A549 (cell line): ENCODE measurements around the gene TRIM71. TPM values are rescaled to one million over a fixed set of nuclear protein-coding genes. Genes with fewer than 3 reads are reported as not detected.

ENCODE experiments used
- ATAC-seq, 2 experiments: fragments of 200-7000 bp in 1 of 2; fragments of >200 bp in 1 of 2; cut with Nextera tagmentation in 1 of 2; cut with Tn5 transposase in 1 of 2; 3 replicates each; pipeline versions ENCODE4 v1.8.0 to v1.9.1; 2018 to 2020; ENCODE audit warnings: mild to moderate bottlenecking in 1 of 2, moderate library complexity in 1 of 2
- CTCF ChIA-PET: fragments of 300-600 bp; sonication (Branson Sonifier 250); formaldehyde crosslinking; extraction: SDS; loops from one replicate; lab custom pipeline; 2021; ENCODE audit warnings: antibody characterized with exemption, inconsistent platforms; lab: Yijun Ruan, JAX
- POLR2A ChIA-PET: fragments of 350-600 bp; formaldehyde crosslinking; extraction: SDS; loops from one replicate; lab custom pipeline; 2021; ENCODE audit warnings: antibody characterized with exemption, inconsistent platforms; lab: Yijun Ruan, JAX
- DNase-seq, 2 experiments: peaks; one replicate each; pipeline versions ENCODE4 v3.0.0 to v3.0.0-alpha.2; 2011 to 2016; ENCODE audit warnings: low read depth in 1 of 2, low spot score in 1 of 2
- FAIRE-seq: peaks from 2 replicates; lab custom pipeline; 2011; peaks lifted over from hg19 to GRCh38; lab: Jason Lieb, UNC
- H3K27ac ChIP-seq, 2 experiments: fragments of >200 bp; sonication (Bioruptor Twin); formaldehyde crosslinking; 3 replicates each; pipeline ENCODE4 v1.5.1; 2016 to 2017
- H3K4me1 ChIP-seq: fragments of >200 bp; sonication (Bioruptor Twin); formaldehyde crosslinking; 3 replicates; pipeline ENCODE4 v1.6.1; 2016
- H3K4me2 ChIP-seq: fragments of >200 bp; sonication (Bioruptor Twin); formaldehyde crosslinking; 3 replicates; pipeline ENCODE4 v1.6.1; 2016
- H3K4me3 ChIP-seq: fragments of >200 bp; sonication (Bioruptor Twin); formaldehyde crosslinking; 3 replicates; pipeline ENCODE4 v1.5.1; 2016
- H3K9me3 ChIP-seq: fragments of >200 bp; sonication (Bioruptor Twin); formaldehyde crosslinking; 3 replicates; pipeline ENCODE4 v1.6.1; 2016
- CBX8 ChIP-seq: fragments of 200-600 bp; sonication (generic); IDR thresholded peaks from 2 replicates; pipeline ENCODE4 v1.6.1; 2016
- CHD2 ChIP-seq: fragments of 150-350 bp; IDR thresholded peaks from 2 replicates; pipeline ENCODE4 v1.6.1; 2014; ENCODE audit warnings: low read length; ENCODE audit not compliant: partially characterized antibody
- EHF ChIP-seq: fragments of 250-450 bp; sonication (Bioruptor Pico); IDR thresholded peaks from 2 replicates; pipeline ENCODE4 v1.5.0; 2020; ENCODE audit warnings: mild to moderate bottlenecking
- ELK1 ChIP-seq: fragments of 150-350 bp; IDR thresholded peaks from 2 replicates; pipeline ENCODE4 v1.6.1; 2014; ENCODE audit warnings: low read depth, mild to moderate bottlenecking, low read length
- EP300 ChIP-seq, 2 experiments: fragments of >200 bp; sonication (Bioruptor Twin); formaldehyde crosslinking; IDR thresholded peaks; 2 replicates in 1 of 2; 3 replicates in 1 of 2; pipeline ENCODE4 v1.6.1; 2016 to 2017
- FOSL2 ChIP-seq, 2 experiments: fragments of 450-650 bp in 1 of 2; fragments of >200 bp in 1 of 2; sonication (Bioruptor Twin) in 1 of 2; formaldehyde crosslinking; IDR thresholded peaks; 2 replicates each; pipeline versions ENCODE4 v1.5.0 to v1.6.1; 2016 to 2020; ENCODE audit warnings: mild to moderate bottlenecking in 1 of 2, moderate library complexity in 1 of 2
- FOXS1 ChIP-seq: fragments of 250-450 bp; sonication (Bioruptor Pico); IDR thresholded peaks from 2 replicates; pipeline ENCODE4 v1.5.0; 2020; ENCODE audit warnings: mild to moderate bottlenecking, moderate library complexity
- GATA3 ChIP-seq: IDR thresholded peaks from 2 replicates; pipeline ENCODE4 v1.6.1; 2012; ENCODE audit warnings: borderline replicate concordance
- HES2 ChIP-seq: fragments of >200 bp; sonication (Bioruptor Twin); formaldehyde crosslinking; IDR thresholded peaks from 2 replicates; pipeline ENCODE4 v1.6.1; 2016
- HEYL ChIP-seq: fragments of 250-450 bp; sonication (Bioruptor Pico); IDR thresholded peaks from 2 replicates; pipeline ENCODE4 v1.8.0; 2021; ENCODE audit warnings: mild to moderate bottlenecking, moderate library complexity
- HOXB13 ChIP-seq: fragments of 250-450 bp; sonication (Bioruptor Pico); IDR thresholded peaks from 2 replicates; pipeline ENCODE4 v1.5.0; 2020; ENCODE audit warnings: low read depth, mild to moderate bottlenecking, moderate library complexity
- JUN ChIP-seq, 2 experiments: fragments of >200 bp; sonication (Bioruptor Twin); formaldehyde crosslinking; IDR thresholded peaks; 2 replicates in 1 of 2; 3 replicates in 1 of 2; pipeline ENCODE4 v1.6.1; 2016 to 2017
- MAFK ChIP-seq: fragments of 450-650 bp; IDR thresholded peaks from 2 replicates; pipeline ENCODE4 v1.6.1; 2014; ENCODE audit not compliant: partially characterized antibody
- MAX ChIP-seq: IDR thresholded peaks from 2 replicates; pipeline ENCODE4 v1.6.1; 2012
- NFE2L2 ChIP-seq: fragments of 150-350 bp; conservative IDR thresholded peaks from 2 replicates; pipeline ENCODE4 v1.6.1; 2014; ENCODE audit warnings: low read length
- NPAS2 ChIP-seq: fragments of 250-450 bp; sonication (Bioruptor Pico); IDR thresholded peaks from 2 replicates; pipeline ENCODE4 v1.8.0; 2022; ENCODE audit warnings: mild to moderate bottlenecking, moderate library complexity, borderline replicate concordance
- PHF8 ChIP-seq: fragments of 200-600 bp; sonication (generic); IDR thresholded peaks from 2 replicates; pipeline ENCODE4 v1.6.1; 2016; ENCODE audit warnings: low read depth, mild to moderate bottlenecking, antibody characterized with exemption, moderate library complexity, borderline replicate concordance
- POLR2A ChIP-seq: IDR thresholded peaks from 2 replicates; pipeline ENCODE4 v1.6.1; 2012; ENCODE audit warnings: mild to moderate bottlenecking, low read length
- POLR2AphosphoS2 ChIP-seq: conservative IDR thresholded peaks from 2 replicates; pipeline ENCODE4 v1.6.1; 2012; ENCODE audit warnings: low read length, improper control_type of control experiment, inconsistent platforms
- RAD21 ChIP-seq, 2 experiments: fragments of >200 bp in 1 of 2; sonication (Bioruptor Twin) in 1 of 2; formaldehyde crosslinking in 1 of 2; IDR thresholded peaks in 1 of 2; conservative IDR thresholded peaks in 1 of 2; 2 replicates in 1 of 2; 3 replicates in 1 of 2; pipeline ENCODE4 v1.6.1; 2012 to 2018; ENCODE audit warnings: inconsistent platforms in 1 of 2
- RFX5 ChIP-seq: fragments of 450-650 bp; IDR thresholded peaks from 2 replicates; pipeline ENCODE4 v1.7.1; 2014; ENCODE audit warnings: antibody characterized with exemption, mild to moderate bottlenecking, moderate library complexity
- SREBF2 ChIP-seq: fragments of 450-650 bp; IDR thresholded peaks from 2 replicates; pipeline ENCODE4 v1.6.1; 2014; ENCODE audit warnings: mild to moderate bottlenecking, moderate library complexity
- TFCP2L1 ChIP-seq: fragments of 250-450 bp; sonication (Bioruptor Pico); IDR thresholded peaks from 2 replicates; pipeline ENCODE4 v1.5.0; 2021; ENCODE audit warnings: mild to moderate bottlenecking
- ZFP36 ChIP-seq: fragments of 450-650 bp; IDR thresholded peaks from 2 replicates; pipeline ENCODE4 v1.6.1; 2014; ENCODE audit warnings: borderline replicate concordance; ENCODE audit not compliant: partially characterized antibody
- ZSCAN20 ChIP-seq: fragments of 250-450 bp; sonication (Bioruptor Pico); IDR thresholded peaks from 2 replicates; pipeline ENCODE4 v1.8.0; 2022; ENCODE audit warnings: mild to moderate bottlenecking, moderate library complexity
- WGBS: methylation state at CpG from one replicate; pipeline ENCODE4 v1.1.6; 2017; ENCODE audit errors: missing lambda C conversion rate; 5-methylcytosine and 5-hydroxymethylcytosine counted together
- polyA plus RNA-seq, 4 experiments: library from polyadenylated mRNA; depleted of rRNA in 3 of 4; stranded (reverse); fragments of >200 nt; fragmentation: RNase III in 1 of 4; extraction: RNeasy Plus Mini Kit Qiagen cat#74134 plus additional on column Dnase treatment in 1 of 4; gene quantifications; 2 replicates in 3 of 4; 3 replicates in 1 of 4; pipeline ENCODE4 v1.2.3, GENCODE V29; 2011 to 2017

The TRIM71 gene
- polyA plus RNA-seq, 2 of the 4 experiments (the other 2 are of a cell fraction), result 0.01 TPM; not detected in 1

- no peak overlapping the region for H3K4me3 ChIP-seq
- H3K9me3 ChIP-seq, result no peaks in the 10 kb centered on the region
- no peak overlapping the region for H3K27ac ChIP-seq
- TF ChIP-seq PHF8, result no peak
- no peak for TF ChIP-seq ZSCAN20 (CRISPR knock-in tag)
- no peak for TF ChIP-seq ELK1
- TF ChIP-seq CBX8, result no peak
- no peak for TF ChIP-seq SREBF2
- DNase-seq (no peak), FAIRE-seq (no peak), ATAC-seq (no peak)
- ChIA-PET CTCF (interaction anchor here (0.9 to 1.2 kb wide), 2 partner anchors 89 to 102 kb away, joined by 3 read pairs; no protein-coding TSS in a partner anchor), POLR2A (no interaction called here)
- H3K4me1 ChIP-seq, result no peaks in the 10 kb centered on the region
- no peak overlapping the region for H3K4me2 ChIP-seq
- WGBS, result 92% methylated on average over 4 of the region's 4 CpGs
These were observed 14.4 kb downstream of the TRIM71 start for GRCh38 chr3:32832193-32832592.

GRCh38 chr3:32835049-32835371 lies 17.2 kb downstream of the TRIM71 start:
- POLR2A ChIA-PET, result no interaction called here
- H3K4me3 ChIP-seq, result no peak overlapping the region
- H3K9me3 ChIP-seq, result no peaks in the 10 kb centered on the region
- H3K27ac ChIP-seq, result no peak overlapping the region
- DNase-seq (no peak), ATAC-seq (no peak), FAIRE-seq (no peak)
- TF ChIP-seq MAFK (no peak), HEYL (CRISPR knock-in tag) (no peak), ZSCAN20 (CRISPR knock-in tag) (no peak), FOXS1 (CRISPR knock-in tag) (no peak)
- CTCF ChIA-PET, result interaction anchor here (0.8 to 1.2 kb wide), 2 partner anchors 8 to 99 kb away, joined by 3 read pairs; no protein-coding TSS in a partner anchor
- no peak overlapping the region for H3K4me2 ChIP-seq
- H3K4me1 ChIP-seq, result peaks cover 3% of the 10 kb centered on the region; the same call in 1 of the 3 replicates
- WGBS, result 74% methylated on average over 2 of the region's 2 CpGs

- DNase-seq (no peak), ATAC-seq (no peak), FAIRE-seq (no peak)
- Histone ChIP-seq H3K4me2 (no peak overlapping the region), H3K4me3 (no peak overlapping the region), H3K27ac (no peak overlapping the region), H3K9me3 (no peaks in the 10 kb centered on the region), H3K4me1 (peaks cover 8% of the 10 kb centered on the region; the same call in 1 of the 3 replicates)
- ChIA-PET CTCF (no interaction called here), POLR2A (no interaction called here)
- 42% methylated on average over 4 of the region's 4 CpGs for WGBS
- TF ChIP-seq TFCP2L1, result no peak
These were observed 18.2 kb downstream of the TRIM71 start for GRCh38 chr3:32835961-32836360.

GRCh38 chr3:32836601-32837000 lies 18.8 kb downstream of the TRIM71 start:
- Histone ChIP-seq H3K4me2 (no peak overlapping the region), H3K4me3 (no peak overlapping the region), H3K4me1 (peaks cover 8% of the 10 kb centered on the region; the same call in 1 of the 3 replicates), H3K27ac (no peak overlapping the region), H3K9me3 (no peaks in the 10 kb centered on the region)
- FAIRE-seq, result no peak
- ChIA-PET CTCF (interaction anchor here (0.7 kb wide), 1 partner anchor 48 kb away, joined by 3 read pairs; no protein-coding TSS in a partner anchor), POLR2A (no interaction called here)
- DNase-seq, result no peak
- no peak for ATAC-seq
- TF ChIP-seq NPAS2 (CRISPR knock-in tag) (no peak), TFCP2L1 (no peak), MAX (no peak), JUN (IDR thresholded peaks at IDR 0.05) (no peak), RAD21 (conservative IDR thresholded peaks at IDR 0.05 in 1 of 2, IDR thresholded peaks at IDR 0.05 in 1 of 2) (no peak), CHD2 (no peak), GATA3 (no peak), RFX5 (no peak), SREBF2 (no peak), HEYL (CRISPR knock-in tag) (no peak), POLR2A (no peak), HOXB13 (CRISPR knock-in tag) (no peak), POLR2AphosphoS2 (no peak), CBX8 (no peak), EP300 (IDR thresholded peaks at IDR 0.05) (no peak), FOSL2 (IDR thresholded peaks at IDR 0.05) (no peak), FOSL2 (CRISPR knock-in tag; IDR thresholded peaks at IDR 0.05) (no peak), HES2 (no peak), EHF (CRISPR knock-in tag) (no peak), NFE2L2 (no peak), ZFP36 (no peak)
- 14% methylated on average over 4 of the region's 4 CpGs for WGBS
